HepG2 (cell line): ENCODE results near the gene DDR1.

Source experiments
- POLR2A ChIP-seq, 2 experiments: IDR thresholded peaks; 2 replicates each; pipeline ENCODE4 v1.6.1; 2011; ENCODE audit warnings: low read depth in 2 of 2, low read length in 2 of 2, mild to moderate bottlenecking in 1 of 2, moderate library complexity in 1 of 2; ENCODE audit not compliant: insufficient read depth in 1 of 2
- TF ChIP-seq, protein P1 (sequence below), 2 experiments: sonication (generic) in 1 of 2; formaldehyde crosslinking in 1 of 2; IDR thresholded peaks; 2 replicates each; pipeline versions ENCODE4 v1.5.1 to v1.6.1; 2011 to 2020; ENCODE audit warnings: borderline replicate concordance in 1 of 2, low read depth in 1 of 2, low read length in 1 of 2, mild to moderate bottlenecking in 1 of 2, missing genetic modification reagents in 1 of 2, moderate library complexity in 1 of 2

DNA sequence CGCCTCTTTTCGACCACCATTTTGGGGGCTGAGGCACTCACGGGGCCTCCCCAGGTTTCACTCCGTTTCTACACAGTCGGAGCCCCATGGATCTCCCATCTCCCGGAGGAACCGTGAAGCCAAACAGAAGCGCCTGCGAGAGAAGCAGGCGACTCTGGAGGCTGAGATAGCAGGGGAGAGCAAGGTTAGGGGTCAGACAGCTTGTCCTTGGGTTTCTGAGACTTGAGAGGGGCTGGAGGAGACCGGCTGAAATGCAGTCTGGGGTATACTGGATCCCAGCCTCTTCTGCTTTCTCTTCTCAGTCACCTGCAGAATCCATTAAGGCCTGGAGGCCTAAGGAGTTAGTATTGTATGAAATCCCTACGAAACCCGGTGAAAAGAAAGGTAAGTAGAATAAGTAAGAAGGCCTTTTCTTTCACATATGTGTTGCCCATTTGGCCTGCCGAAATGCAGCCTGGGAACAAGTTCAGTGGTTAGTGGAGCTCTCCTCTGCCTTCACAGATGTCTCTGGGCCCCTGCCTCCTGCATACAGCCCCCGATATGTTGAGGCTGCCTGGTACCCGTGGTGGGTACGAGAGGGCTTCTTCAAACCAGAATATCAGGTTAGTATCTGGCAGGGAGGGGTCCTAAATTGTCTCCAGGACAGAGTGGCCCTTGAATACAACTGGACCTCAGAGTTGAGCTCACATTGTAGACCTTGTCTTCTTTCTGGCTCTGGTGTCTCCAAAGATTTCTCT lies 30.7 kb downstream of the DDR1 start:
- TF ChIP-seq, protein P1, sequence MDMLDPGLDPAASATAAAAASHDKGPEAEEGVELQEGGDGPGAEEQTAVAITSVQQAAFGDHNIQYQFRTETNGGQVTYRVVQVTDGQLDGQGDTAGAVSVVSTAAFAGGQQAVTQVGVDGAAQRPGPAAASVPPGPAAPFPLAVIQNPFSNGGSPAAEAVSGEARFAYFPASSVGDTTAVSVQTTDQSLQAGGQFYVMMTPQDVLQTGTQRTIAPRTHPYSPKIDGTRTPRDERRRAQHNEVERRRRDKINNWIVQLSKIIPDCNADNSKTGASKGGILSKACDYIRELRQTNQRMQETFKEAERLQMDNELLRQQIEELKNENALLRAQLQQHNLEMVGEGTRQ (IDR thresholded peaks at IDR 0.05; ENCODE audit: low read depth, low read length): no peak
- TF ChIP-seq, protein P1 (CRISPR knock-in tag; IDR thresholded peaks at IDR 0.05; ENCODE audit: borderline replicate concordance): no peak
- no peak for TF ChIP-seq POLR2A (IDR thresholded peaks at IDR 0.05; ENCODE audit: insufficient read depth in 1 of 2, low read depth in 2 of 2, low read length in 2 of 2)
